Measurements from ENCODE around the gene MCCC2.
"Not testable (repeated sequence)": the region's sequence is repeated elsewhere in the genome, so short reads cannot be mapped to it uniquely, and the experiment has no call there.

MCCC2 gene

DNA sequence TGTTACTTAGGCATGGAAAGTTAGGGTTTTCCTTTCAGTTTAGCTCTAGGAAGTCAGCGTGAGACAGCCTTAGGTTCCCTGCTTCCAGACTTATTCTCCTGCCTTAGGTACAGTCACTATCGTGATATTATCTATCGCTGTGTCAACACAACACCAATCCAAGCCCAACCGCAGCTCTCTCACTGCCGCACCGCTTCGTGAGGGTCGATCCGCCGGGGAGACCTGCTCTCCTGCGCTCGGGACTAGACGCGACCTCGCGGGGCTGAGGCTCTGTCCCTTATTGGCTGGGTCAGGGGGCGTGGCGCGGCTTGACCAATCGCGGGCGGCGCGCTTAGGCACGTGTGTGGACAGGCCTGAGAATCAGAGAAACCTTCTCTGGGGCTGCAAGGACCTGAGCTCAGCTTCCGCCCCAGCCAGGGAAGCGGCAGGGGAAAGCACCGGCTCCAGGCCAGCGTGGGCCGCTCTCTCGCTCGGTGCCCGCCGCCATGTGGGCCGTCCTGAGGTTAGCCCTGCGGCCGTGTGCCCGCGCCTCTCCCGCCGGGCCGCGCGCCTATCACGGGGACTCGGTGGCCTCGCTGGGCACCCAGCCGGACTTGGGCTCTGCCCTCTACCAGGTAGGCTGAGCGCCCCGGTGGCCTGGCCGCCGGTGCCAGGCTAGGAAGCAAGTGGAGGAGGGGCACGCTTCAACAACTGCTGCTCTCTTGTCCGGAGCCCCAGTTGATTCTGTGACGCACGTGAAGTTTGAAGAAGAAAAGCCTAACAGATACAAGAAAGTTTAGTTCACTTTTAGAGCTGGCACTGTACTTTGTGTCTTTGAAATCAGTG lies at the start of gene MCCC2:
Gene MCCC2, plus strand, starts transcription at position 400 of the 825 bp plus-strand sequence. Its CDS starts 86 bp downstream, at position 486.
- Mint-ChIP-seq H3K4me1 (ENCODE audit: low read depth) (peaks cover 33% of the 10 kb centered on the region), H3K4me3 (peak within 1 kb of the TSS; percentile 89), H3K9me3 (no peaks in the 10 kb centered on the region), H3K27ac (peak within 1 kb of the TSS; percentile 99), H3K27me3 (ENCODE audit: low read depth) (no peaks in the 10 kb centered on the region), H3K36me3 (ENCODE audit: low read depth) (peaks cover 7% of the 10 kb centered on the region)
- DNase-seq (ENCODE audit: low spot score) = peak; percentile 98

DNA sequence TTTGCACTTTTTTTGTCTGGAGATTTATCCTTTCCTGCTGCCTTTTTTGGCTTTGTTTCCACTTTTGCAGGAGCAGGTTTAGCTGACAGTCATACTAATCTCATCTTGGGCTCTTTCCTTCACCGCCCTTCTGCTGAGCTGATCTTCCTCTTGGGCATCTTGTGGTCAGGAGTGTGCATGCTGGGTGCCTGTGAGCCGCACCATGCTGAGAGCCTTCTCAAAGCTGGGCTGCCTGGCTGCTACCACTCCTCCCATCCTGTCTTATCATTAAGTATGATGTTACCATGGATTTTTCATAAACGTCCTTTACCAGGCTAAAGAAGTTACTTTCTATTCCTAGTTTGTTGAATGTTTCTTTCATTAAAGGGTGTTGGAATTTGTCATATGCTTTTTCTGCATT lies 49.5 kb upstream of the MCCC2 start:
- Mint-ChIP-seq H3K27ac (peak overlapping the region; percentile 34), H3K9me3 (no peaks in the 10 kb centered on the region), H3K27me3 (ENCODE audit: low read depth) (no peaks in the 10 kb centered on the region), H3K4me1 (ENCODE audit: low read depth) (peaks cover 9% of the 10 kb centered on the region), H3K4me3 (no peak overlapping the region), H3K36me3 (ENCODE audit: low read depth) (peaks cover 50% of the 10 kb centered on the region)
- DNase-seq (ENCODE audit: low spot score) = no peak

DNA sequence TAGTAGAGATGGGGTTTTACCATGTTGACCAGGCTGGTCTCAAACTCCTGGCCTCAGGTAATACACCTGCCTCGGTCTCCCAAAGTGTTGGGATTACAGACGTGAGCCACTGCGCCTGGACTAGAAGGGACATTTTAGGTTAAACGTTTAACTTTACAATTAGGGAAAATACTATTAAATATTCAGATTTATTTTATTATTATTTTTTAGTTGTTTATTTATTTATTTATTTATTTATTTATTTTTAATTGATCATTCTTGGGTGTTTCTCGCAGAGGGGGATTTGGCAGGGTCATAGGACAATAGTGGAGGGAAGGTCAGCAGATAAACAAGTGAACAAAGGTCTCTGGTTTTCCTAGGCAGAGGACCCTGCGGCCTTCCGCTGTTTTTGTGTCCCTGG lies 36.3 kb upstream of the MCCC2 start:
- H3K27ac Mint-ChIP-seq; H3K9me3 Mint-ChIP-seq; DNase-seq (ENCODE audit: low spot score); H3K4me3 Mint-ChIP-seq; H3K27me3 Mint-ChIP-seq (ENCODE audit: low read depth); H3K4me1 Mint-ChIP-seq (ENCODE audit: low read depth): not testable (repeated sequence)
- H3K36me3 Mint-ChIP-seq (ENCODE audit: low read depth) = peaks cover 57% of the 10 kb centered on the region

DNA sequence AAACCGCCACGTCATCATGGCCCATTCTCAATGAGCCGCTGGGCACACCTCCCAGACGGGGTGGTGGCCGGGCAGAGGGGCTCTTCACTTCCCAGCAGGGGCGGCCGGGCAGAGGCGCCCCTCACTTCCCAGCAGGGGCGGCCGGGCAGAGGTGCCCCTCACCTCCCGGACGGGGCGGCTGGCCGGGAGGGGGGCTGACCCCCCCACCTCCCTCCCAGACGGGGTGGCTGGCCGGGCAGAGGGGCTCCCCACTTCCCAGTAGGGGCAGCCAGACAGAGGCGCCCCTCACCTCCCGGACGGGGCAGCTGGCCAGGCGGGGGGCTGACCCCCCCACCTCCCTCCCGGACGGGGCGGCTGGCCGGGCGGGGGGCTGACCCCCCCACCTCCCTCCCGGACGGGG lies 35.6 kb upstream of the MCCC2 start:
- H3K4me1 Mint-ChIP-seq (ENCODE audit: low read depth); H3K4me3 Mint-ChIP-seq; DNase-seq (ENCODE audit: low spot score); H3K9me3 Mint-ChIP-seq; H3K27ac Mint-ChIP-seq; H3K27me3 Mint-ChIP-seq (ENCODE audit: low read depth): not testable (repeated sequence)
- H3K36me3 Mint-ChIP-seq (ENCODE audit: low read depth) = peaks cover 57% of the 10 kb centered on the region

DNA sequence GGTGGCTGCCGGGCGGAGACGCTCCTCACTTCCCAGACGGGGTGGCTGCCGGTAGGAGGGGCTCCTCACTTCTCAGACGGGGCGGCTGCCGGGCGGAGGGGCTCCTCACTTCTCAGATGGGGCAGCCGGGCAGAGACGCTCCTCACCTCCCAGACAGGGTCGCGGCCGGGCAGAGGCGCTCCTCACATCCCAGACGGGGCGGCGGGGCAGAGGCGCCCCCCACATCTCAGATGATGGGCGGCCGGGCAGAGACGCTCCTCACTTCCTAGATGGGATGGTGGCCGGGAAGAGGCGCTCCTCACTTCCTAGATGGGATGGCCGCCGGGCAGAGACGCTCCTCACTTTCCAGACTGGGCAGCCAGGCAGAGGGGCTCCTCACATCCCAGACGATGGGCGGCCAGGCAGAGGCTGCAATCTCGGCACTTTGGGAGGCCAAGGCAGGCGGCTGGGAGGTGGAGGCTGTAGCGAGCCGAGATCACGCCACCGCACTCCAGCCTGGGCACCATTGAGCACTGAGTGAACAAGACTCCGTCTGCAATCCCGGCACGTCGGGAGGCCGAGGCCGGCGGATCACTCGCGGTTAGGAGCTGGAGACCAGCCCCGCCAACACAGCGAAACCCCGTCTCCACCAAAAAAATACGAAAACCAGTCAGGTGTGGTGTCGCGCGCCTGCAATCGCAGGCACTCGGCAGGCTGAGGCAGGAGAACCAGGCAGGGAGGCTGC lies 35.0 kb upstream of the MCCC2 start:
- H3K4me1 Mint-ChIP-seq (ENCODE audit: low read depth); H3K27ac Mint-ChIP-seq; DNase-seq (ENCODE audit: low spot score); H3K4me3 Mint-ChIP-seq; H3K27me3 Mint-ChIP-seq (ENCODE audit: low read depth); H3K9me3 Mint-ChIP-seq: not testable (repeated sequence)
- peaks cover 55% of the 10 kb centered on the region for H3K36me3 Mint-ChIP-seq (ENCODE audit: low read depth)

DNA sequence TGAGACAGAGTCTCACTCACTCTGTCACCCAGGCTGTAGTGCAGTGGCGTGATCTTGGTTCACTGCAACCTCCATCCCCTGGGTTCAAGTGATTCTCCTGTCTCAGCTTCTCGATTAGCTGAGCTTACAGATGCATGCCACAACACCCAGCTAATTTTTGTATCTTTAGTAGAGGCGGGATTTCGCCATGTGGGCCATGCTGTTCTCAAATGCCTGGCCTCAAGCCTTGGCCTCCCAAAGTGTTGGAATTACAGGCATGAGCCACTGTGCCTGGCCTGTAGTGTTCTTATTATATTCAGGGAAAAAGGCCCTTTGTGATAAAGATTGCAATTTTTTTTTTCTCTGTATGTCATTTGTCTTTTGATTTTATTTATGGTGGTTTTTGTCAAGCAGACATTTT lies 24.0 kb upstream of the MCCC2 start:
- no peak overlapping the region for H3K27ac Mint-ChIP-seq
- H3K36me3 Mint-ChIP-seq (ENCODE audit: low read depth) = peaks cover 27% of the 10 kb centered on the region
- H3K4me1 Mint-ChIP-seq (ENCODE audit: low read depth) = no peaks in the 10 kb centered on the region
- no peaks in the 10 kb centered on the region for H3K9me3 Mint-ChIP-seq
- H3K27me3 Mint-ChIP-seq (ENCODE audit: low read depth) = no peaks in the 10 kb centered on the region
- H3K4me3 Mint-ChIP-seq = no peak overlapping the region
- no peak for DNase-seq (ENCODE audit: low spot score)

DNA sequence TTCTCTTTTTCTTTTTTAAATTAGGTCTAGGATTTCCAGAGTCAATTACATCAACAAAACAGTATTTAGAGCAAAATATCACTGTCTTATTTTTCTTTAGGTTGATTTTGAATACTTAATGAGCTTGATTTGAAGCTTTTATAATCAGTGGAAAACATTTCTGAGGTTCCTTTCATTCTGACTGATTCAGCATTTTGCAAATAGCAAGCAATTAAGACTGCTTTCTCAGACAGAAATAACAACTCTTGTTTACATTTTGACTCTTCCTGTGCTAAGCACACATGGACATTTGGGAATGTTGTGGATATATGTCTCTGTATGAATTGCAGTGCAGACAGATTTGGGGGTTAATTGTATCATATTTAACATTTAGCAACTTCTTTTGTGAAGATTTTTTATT lies 22.2 kb upstream of the MCCC2 start:
- no peak overlapping the region for H3K4me3 Mint-ChIP-seq
- no peak overlapping the region for H3K27ac Mint-ChIP-seq
- H3K27me3 Mint-ChIP-seq (ENCODE audit: low read depth) = no peaks in the 10 kb centered on the region
- no peaks in the 10 kb centered on the region for H3K9me3 Mint-ChIP-seq
- peaks cover 27% of the 10 kb centered on the region for H3K36me3 Mint-ChIP-seq (ENCODE audit: low read depth)
- no peaks in the 10 kb centered on the region for H3K4me1 Mint-ChIP-seq (ENCODE audit: low read depth)
- no peak for DNase-seq (ENCODE audit: low spot score)

DNA sequence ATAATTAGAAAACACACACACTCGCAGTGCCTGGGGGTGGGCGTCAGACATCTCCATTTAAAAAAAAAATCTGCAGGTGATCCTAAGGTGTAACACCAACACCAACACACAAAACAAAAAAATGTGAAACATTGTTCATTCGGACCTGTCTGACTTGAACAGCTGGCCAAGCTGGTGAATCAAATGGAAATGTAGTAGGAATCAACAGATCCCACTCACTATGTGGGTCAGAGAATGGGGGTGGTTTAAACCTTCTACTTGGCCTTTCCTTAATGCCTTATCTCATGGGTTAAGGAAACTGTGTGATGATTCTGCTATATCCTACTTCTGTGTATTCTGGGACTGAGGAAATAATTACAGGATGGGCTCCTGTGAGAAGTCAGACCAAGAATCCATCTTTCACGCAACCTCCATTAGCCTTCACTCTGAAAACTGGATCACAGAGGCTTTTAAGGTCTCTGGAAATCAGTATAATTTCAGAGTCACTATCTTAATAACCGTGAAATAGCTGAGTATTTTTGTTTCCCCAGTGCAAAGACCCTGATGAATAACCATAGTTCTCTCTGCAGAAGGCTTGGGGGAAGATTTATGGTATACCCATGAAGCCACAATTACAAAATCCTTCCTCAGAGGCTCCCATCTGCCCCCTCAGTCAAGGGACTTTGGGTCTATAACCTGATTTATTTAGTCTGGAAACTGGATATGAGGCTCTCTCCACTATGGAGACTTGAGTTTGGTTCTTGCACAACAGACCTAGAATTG lies 17.2 kb upstream of the MCCC2 start:
- H3K9me3 Mint-ChIP-seq = no peaks in the 10 kb centered on the region
- H3K4me1 Mint-ChIP-seq (ENCODE audit: low read depth) = no peaks in the 10 kb centered on the region
- no peaks in the 10 kb centered on the region for H3K27me3 Mint-ChIP-seq (ENCODE audit: low read depth)
- DNase-seq (ENCODE audit: low spot score) = no peak
- H3K36me3 Mint-ChIP-seq (ENCODE audit: low read depth) = peaks cover 13% of the 10 kb centered on the region
- no peak overlapping the region for H3K27ac Mint-ChIP-seq
- H3K4me3 Mint-ChIP-seq = no peak overlapping the region

DNA sequence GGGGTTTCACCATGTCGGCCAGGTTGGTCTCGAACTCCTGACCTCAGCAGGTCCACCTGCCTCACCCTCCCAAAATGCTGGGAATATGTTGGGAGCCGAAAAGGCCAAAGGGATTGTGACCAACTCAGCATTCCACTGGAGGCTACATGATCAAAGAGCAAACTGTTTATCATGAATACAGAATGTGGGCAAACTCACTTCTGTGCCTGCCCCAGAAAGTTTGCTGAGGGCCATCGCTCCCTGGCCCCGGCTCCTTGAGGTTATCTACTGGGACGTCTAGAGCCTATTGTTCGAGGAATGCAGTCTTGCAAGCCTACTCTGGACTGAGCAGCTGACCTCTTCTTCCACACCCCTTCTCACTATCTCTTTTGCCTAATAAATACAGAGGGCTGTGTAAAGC lies 15.3 kb upstream of the MCCC2 start:
- H3K36me3 Mint-ChIP-seq (ENCODE audit: low read depth); H3K4me3 Mint-ChIP-seq; H3K9me3 Mint-ChIP-seq; H3K27me3 Mint-ChIP-seq (ENCODE audit: low read depth); DNase-seq (ENCODE audit: low spot score); H3K4me1 Mint-ChIP-seq (ENCODE audit: low read depth); H3K27ac Mint-ChIP-seq: not testable (repeated sequence)

DNA sequence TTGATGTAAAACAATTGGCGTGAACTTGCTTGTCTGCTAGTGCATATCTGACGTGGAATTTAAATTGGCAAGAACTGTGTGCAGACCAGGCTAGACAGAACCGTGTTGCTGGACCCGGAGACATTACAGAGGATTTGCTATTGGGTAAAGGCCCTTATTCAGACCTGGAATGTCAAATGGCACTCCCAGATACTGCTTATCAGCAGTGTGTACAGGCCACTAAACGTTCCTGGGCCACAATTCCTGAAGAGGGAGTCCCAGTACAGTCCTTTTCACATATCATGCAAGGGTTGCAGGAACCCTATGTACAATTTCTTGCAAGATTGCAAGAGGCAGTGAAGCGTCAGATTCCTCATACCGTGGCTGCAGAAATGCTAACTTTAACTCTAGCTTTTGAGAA lies 13.5 kb upstream of the MCCC2 start:
- DNase-seq (ENCODE audit: low spot score) = no peak
- Mint-ChIP-seq H3K27ac (no peak overlapping the region), H3K27me3 (ENCODE audit: low read depth) (no peaks in the 10 kb centered on the region), H3K4me3 (no peak overlapping the region), H3K4me1 (ENCODE audit: low read depth) (no peaks in the 10 kb centered on the region), H3K9me3 (no peaks in the 10 kb centered on the region), H3K36me3 (ENCODE audit: low read depth) (peaks cover 7% of the 10 kb centered on the region)

DNA sequence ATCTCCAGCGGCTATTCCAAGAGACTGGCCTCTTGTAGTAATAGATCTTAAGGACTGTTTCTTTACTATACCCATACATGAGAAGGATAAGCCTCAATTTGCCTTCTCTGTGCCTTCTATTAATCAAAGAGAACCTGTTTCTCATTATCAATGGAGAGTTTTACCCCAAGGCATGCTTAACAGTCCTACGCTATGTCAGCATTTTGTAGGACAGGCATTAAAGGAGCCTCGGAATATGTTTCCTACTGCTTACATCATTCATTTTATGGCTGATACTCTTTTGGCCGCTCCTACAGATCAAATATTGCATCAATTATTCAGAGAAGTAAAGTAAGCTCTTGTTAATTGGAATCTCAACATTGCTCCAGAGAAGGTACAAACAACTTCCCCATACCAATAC lies 11.6 kb upstream of the MCCC2 start:
- not testable (repeated sequence) for H3K36me3 Mint-ChIP-seq (ENCODE audit: low read depth); H3K27me3 Mint-ChIP-seq (ENCODE audit: low read depth); H3K27ac Mint-ChIP-seq; H3K4me3 Mint-ChIP-seq; H3K4me1 Mint-ChIP-seq (ENCODE audit: low read depth); H3K9me3 Mint-ChIP-seq; DNase-seq (ENCODE audit: low spot score)

DNA sequence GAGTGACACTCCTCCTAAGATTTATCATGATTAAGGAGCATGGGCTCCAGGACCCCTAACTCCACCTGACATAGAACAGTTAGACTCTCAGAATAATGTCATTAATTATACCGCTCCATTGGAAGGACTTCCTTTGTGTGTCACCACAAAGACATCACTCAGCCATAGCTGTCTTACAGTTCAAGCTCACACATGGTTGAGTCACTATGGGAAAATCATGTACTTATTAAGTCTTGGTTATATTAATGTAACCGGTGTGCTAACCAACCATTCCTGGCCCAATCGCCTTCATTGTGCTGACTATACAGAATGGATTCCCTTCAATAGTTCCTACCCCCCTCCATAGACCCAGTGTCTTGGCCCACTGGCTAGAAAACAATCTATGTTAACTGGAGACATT lies 10.9 kb upstream of the MCCC2 start:
- Mint-ChIP-seq H3K27ac (no peak overlapping the region), H3K4me3 (no peak overlapping the region), H3K36me3 (ENCODE audit: low read depth) (peaks cover 7% of the 10 kb centered on the region), H3K4me1 (ENCODE audit: low read depth) (no peaks in the 10 kb centered on the region), H3K9me3 (no peaks in the 10 kb centered on the region), H3K27me3 (ENCODE audit: low read depth) (no peaks in the 10 kb centered on the region)
- no peak for DNase-seq (ENCODE audit: low spot score)

DNA sequence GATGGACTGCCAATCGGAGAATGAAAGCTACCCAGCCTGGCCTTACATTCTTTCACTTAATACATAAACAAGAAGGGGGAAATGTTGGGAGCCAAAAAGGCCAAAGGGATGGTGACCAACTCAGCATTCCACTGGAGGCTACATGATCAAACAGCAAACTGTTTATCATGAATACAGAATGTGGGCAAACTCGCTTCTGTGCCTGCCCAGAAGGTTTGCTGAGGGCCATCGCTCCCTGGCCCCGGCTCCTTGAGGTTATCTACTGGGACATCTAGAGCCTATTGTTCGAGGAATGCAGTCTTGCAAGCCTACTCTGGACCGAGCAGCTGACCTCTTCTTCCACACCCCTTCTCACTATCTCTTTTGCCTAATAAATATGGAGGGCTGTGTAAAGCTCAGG lies 9.3 kb upstream of the MCCC2 start:
- H3K36me3 Mint-ChIP-seq (ENCODE audit: low read depth); H3K4me1 Mint-ChIP-seq (ENCODE audit: low read depth); H3K27me3 Mint-ChIP-seq (ENCODE audit: low read depth); H3K4me3 Mint-ChIP-seq; H3K9me3 Mint-ChIP-seq; DNase-seq (ENCODE audit: low spot score); H3K27ac Mint-ChIP-seq: not testable (repeated sequence)

DNA sequence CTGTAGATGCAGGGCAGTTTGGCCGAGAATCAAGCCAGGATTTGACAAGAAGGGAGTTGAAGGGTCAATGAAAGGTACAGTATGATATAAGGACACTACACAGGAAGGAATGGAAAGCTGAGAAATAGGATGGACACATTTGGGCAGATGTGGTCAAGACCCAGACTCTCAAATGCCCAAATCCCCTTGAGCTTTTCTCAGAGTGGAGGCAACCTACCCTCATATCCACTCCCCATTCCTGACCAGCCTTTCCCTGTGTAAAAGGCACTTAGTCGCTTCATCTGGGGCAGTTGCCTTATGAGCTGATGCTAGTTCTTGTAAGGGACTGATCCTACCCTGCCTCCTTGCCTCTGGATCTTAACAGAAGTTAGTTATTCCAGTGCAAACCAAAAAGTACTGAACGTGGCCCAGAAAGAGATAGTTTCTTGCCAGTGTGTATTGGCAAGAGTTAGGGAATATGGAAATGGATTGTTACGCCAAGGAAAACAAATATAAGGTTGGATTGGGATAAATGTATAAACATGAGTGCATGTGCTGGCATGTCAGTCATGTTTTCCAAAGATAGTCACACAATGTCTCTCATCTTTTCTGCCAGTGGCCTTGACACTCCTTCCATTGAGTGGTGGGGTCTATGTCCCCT lies 4.1 kb upstream of the MCCC2 start:
- no peak overlapping the region for H3K4me3 Mint-ChIP-seq
- H3K36me3 Mint-ChIP-seq (ENCODE audit: low read depth) = peaks cover 2% of the 10 kb centered on the region
- DNase-seq (ENCODE audit: low spot score) = no peak
- no peak overlapping the region for H3K27ac Mint-ChIP-seq
- H3K27me3 Mint-ChIP-seq (ENCODE audit: low read depth) = no peaks in the 10 kb centered on the region
- H3K4me1 Mint-ChIP-seq (ENCODE audit: low read depth) = peaks cover 7% of the 10 kb centered on the region
- H3K9me3 Mint-ChIP-seq = no peaks in the 10 kb centered on the region
